GM18499 (cell line): Measurements from ENCODE around the gene DUS3L.

Experiments used
- ATAC-seq: cut with Tn5 transposase; IDR thresholded peaks from one replicate; pipeline ENCODE4 v1.9.1; 2021; ENCODE audit warnings: moderate number of reproducible peaks; ENCODE audit not compliant: insufficient read depth, unreplicated experiment

The DUS3L gene

DNA sequence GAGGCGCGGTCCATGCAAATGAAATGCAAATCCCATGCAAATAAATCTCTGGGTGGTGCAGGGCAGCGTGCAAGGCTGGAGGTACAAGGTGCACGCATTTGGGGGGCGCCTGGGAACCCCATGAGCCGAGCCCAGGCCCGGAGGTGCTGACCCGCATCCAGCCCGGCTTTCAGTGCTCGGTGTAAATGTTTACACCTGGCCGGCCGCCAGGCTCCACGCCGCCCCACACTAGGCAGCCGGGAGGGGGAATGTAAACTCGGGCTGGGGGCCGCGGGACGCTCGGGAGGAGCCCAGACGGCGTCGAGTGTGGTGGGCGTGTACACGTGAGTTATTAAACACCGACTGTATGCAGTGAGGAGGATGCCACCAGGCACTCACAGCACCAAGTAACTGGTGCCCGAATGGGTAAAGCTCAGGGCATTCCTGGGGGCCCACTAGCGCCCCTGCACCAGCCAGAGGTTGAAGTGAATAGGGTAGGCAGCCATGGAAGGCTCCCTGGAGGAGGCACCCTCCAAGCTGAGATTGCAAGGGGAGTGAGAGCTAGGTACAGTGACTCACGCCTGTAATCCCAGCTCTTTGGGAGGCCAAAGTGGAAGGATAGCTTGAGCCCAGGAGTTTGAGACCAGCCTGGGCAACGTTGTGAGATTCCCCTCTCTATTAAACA, 31.4 kb upstream of the DUS3L start:
- no peak for ATAC-seq

DNA sequence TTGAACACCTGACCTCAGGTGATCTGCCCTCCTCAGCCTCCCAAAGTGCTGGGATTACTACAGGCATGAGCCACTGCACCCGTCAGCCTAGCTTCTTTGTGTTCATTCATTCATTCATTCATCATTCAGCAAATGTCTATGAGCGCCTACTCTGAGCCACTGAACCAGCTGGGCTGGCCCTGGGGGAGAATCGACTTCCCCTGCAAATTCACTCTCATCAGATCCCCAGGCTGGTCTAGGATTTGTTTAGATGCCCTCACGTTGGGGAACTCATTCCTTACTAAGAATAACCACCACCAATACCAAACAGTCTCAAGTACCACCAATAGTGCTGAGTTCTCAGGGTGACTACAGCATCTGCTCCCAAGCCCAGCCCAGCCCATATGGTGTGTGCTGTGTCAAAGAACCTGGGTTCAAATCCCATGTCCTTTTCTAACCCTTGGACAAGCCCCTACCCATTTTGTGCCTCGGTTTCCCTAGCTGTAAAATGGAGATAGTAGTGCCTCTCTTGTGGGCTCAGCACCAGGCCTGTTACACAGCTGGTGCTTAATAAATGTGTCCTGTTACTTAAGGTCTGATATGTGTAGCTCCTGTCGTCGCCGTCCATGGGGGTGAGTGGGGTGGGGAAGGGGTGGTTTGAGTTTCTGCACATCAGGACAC, 30.7 kb upstream of the DUS3L start:
- no peak for ATAC-seq

DNA sequence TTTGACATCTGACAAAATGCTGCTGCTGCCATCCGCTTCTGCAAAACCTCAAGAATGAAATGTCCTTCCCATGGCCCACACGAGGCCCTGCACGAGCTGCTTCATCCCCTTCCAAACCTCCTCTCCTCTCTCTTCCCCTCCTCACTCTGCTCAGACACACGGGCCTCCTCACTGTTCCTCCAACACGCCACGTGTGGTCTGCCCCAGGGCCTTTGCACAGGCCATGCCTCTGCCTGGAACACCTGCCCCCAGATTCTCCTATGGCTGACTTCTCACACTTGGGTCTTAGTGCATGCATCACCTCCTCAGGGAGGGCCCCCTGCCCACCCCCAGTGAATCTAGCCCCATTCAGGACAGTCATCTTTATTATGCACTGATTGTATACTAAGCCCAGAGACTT, 29.8 kb upstream of the DUS3L start:
- ATAC-seq: no peak

DNA sequence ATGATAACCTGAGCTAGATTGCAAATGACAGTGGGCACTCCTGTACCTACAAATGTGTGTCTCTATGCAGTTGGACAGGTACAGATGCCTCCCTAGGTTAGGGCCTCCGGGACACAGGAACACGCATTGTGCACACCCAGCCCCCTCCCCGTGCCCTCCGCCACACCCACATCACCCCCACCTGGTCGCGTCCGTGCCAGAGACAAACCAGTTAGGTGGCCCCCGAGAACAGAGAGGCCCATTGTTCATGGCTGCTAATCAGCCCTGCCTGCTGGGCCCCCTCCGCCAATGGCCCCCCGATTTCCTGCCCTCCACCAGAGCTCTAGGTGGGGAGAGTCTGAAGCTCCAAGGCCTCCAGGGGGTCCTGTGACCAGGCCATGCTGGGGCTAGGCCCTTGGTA, 27.6 kb upstream of the DUS3L start:
- no peak for ATAC-seq

- no peak for ATAC-seq
Measured at GRCh38 chr19:5817218-5817617, 26.3 kb upstream of the DUS3L start.

DNA sequence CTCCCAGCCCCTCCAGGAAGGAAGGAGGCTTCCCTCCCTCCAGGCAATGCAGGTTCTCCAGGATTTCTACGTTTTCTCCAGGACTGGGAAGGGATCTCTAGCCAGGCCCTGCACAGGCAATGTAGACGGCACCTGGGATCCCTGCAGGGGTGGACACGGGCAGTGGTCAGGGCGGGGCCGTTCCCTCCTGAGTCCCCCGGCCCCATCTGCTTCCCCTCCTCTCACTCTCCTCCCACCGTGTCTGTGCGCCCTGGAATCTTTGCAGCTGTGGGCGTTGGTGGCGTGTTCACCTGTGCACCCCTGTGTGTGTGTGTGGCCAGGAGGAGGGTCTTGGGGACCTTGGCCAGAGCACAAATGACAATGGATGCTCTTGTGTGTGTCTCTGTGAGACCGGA, 23.9 kb upstream of the DUS3L start:
- ATAC-seq: no peak

DNA sequence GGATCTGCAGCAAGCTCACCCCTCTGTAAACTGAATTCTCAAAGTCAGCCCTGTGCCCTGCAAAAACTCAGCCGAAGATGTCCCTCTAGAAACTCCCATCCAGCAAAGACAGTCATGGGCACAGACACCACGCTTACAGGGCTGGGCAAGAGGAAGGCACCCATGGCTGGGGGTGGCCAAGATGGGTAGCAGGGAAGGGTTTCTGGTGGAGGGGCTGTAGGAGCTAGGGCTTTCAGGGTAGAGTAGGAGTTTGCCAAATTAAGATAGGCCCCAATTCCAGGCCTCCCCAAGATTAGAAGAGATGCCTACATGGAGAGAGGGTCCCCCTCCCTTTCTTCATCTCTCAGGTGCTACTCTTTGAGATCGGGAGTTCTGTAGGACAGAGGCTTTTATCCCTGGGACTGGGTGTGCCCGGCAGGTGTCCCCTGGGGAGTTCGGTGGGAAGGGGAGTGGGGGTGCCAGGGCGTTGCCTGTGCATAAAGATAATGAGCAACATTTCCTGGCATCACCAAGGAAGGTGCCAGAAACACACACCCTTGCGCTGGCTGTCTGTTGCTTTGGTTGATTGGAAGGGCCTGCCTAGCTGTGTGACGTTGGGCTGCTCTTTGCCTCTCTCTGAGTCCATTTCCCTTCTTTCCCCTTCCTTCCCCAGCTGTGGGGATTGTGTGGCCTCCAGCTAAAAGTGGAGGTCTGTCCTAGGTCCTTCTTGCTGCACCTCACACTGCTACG, 23.3 kb upstream of the DUS3L start:
- ATAC-seq: no peak

DNA sequence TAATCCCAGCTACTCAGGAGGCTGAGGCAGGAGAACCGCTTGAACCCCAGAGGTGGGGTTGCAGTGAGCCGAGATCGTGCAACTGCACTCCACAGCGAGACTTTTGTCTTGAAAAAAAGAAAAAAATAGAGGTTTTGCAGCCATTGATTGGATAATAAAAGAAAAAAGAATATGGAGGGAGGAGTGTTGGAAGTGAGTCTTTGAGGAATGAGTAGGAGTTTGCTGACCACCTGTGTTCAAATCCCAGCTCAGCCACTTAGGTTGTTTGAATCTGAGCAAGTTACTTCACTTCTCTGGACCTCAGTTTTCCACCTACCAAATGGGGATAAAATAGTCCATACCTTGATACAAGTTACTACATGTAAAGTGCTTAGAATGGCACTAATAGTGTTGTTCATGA, 20.2 kb upstream of the DUS3L start:
- no peak for ATAC-seq

- no peak for ATAC-seq
Measured at GRCh38 chr19:5809469-5809868, 18.5 kb upstream of the DUS3L start.

- no peak for ATAC-seq
Measured at GRCh38 chr19:5809053-5809452, 18.1 kb upstream of the DUS3L start.

GRCh38 chr19:5808120-5808816, 17.3 kb upstream of the DUS3L start:
- ATAC-seq: no peak

GRCh38 chr19:5806905-5807304, 15.9 kb upstream of the DUS3L start:
- ATAC-seq: no peak

GRCh38 chr19:5806133-5806489, 15.1 kb upstream of the DUS3L start:
- no peak for ATAC-seq

- ATAC-seq: no peak
Measured at GRCh38 chr19:5805462-5806132, 14.6 kb upstream of the DUS3L start.

DNA sequence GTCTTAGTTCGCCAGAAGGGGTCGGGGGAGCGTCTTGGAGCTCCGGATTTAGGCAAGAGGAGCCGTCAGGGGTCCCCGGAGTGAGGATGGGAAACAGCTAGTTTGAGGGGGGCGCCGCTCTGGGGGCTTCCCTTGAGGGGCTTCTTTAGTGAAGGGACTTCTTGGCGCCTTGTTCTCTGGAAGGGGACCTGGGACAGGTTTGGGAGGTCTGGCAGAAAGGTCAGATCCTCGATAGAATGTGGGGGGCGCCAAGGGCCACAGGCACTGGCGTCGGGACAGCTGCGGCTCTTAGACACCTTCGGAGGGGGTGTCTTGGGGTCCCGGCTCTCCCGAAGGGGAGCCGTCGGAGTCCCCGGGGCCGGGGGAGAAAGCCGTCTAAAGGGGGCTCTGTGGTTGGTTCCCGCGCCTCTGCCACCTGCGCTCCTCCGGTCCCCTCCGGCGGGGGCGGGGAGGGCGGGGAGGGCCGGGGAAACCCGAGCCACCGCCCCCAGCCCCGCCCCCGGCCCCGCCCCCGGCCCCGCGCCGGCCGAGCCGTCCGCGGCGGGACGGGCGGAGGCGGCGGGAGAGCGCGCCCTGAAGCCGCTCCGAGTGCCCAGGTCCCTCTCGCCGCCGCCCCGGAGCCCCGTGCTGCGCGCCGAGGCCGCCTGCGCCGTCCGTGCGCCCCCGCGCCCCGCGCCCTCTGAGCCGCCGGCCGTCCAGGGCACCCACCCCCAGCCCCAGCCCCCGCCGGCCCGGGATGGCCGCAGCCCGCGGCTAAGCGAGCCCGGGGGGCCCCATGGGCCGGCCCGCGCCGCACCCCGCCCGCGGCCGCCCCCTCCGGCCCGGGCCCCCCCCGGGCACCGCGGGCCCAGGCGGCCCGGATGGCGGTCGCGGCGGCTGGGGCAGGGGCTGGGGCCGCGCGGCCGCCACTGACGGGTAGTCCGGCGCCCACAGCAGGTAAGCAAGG, 13.8 kb upstream of the DUS3L start, which contains the start of gene NRTN:
Gene NRTN, plus strand, starts transcription at position 552 of the 946 bp plus-strand sequence. CDS start 19,099 bp downstream, outside the sequence.
- no peak for ATAC-seq

DNA sequence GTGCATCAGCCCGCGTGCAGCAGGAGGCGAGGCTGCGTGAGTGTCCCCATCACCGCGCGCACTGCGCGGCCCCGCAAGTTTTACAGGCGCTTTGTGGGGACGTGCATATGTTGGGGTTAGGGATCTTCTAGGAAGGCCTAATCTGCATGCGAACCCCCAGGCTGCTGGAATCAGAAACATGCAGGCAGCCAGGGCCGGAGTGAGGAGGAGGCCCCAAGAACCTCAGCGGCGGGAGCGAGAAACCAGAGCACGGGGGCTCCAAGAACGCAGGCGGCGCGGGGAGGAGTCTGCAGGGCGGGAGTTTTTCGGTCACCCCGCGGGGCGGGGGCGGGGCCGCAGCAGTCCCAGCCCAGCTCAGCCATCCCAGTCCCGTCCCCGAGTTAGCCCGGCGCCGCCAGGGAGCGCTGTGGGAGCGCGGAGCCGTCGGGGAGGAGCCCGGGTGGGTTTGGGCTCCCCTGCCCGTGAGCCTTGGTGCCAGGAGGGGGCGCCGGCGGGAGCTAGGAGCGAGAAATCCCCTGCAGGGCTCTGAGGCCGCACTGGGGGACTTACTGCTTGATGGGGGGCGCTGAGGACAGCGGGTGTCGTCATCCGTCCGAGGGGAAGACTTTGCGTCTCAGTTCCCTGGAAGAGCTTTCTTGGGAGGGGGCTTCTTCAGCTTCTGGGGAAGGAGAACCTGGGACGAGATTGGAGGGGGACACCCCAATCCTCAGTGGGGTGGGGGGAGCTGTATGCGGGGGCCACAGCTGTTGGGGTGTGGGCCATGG, 13.0 kb upstream of the DUS3L start:
- no peak for ATAC-seq

DNA sequence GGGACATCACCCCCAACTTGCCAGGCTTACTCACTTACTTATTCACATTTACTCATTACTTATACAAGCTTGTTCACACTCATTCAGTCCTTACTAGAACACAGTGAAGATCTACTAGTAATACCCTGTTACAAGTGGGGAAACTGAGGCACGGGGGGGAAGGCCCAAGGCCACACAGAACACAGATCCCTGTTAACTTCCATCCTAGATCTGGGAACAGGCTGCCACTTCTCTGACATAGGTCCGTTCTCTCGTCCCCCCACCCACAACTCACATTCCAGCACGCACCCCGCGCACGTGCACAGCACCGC, 12.4 kb upstream of the DUS3L start:
- no peak for ATAC-seq

DNA sequence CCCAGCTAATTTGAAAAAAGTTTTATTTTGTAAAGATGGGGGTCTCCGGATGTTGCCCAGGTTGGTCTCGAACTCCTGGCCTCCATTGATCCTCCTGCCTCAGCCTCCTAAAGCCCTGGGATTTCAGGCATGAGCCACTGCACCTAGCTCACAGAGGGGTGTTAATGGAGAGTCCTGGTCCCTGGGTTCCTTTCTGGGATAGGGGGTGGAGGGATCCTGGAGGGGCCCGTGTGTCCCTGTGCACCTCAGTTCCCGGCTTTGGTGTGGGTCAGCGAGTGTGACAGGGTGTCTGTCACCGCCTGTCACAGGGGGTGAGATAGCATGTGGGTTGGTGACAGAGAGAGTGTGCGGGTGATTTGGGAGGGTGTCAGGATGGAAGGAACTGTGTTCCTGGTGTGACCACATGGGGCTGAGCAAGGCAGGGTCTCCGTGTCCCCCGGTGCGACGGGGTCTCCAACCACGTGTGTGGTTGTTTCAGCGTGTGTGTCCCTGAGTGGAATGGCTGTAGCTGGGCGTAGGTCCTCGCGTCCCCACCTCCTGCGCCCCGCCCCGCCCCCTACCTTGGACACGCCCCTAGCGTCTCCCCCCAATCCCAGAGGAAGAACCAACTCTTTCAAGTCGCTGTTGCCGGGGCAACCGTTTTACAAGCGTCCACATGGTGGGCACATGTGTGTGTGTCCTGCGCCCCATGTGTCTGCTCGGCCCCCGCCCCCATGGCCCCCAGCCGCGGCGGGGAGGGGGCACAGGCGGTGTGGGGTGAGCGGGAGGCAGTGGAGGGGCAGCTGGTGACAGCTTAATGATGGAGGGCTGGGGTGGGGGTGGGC, 11.0 kb upstream of the DUS3L start:
- ATAC-seq: no peak
